Stimulated activated naive CD4-positive, alpha-beta T cell treated with Interleukin-2 at 50 U/mL for 16 hours (primary cell): ENCODE measurements around the gene SCAMP2.
"Not testable (repeated sequence)": the region's sequence is repeated elsewhere in the genome, so short reads cannot be mapped to it uniquely, and the experiment has no call there.

ENCODE experiments used
- DNase-seq: peaks from one replicate; lab custom pipeline; 2025; lab: John Stamatoyannopoulos, UW

The SCAMP2 gene

GRCh38 chr15:74873036-74873755 is at the start of gene SCAMP2:
TSS of gene SCAMP2 (minus strand) at chr15:74873365. CDS start at chr15:74873255, 110 bp downstream.
- DNase-seq: peak; percentile 89

GRCh38 chr15:74920456-74920855 is 47.3 kb upstream of the SCAMP2 start:
- DNase-seq: no peak

- DNase-seq: no peak
These were observed 44.5 kb upstream of the SCAMP2 start for GRCh38 chr15:74917676-74918075.

GRCh38 chr15:74913799-74914198 is 40.6 kb upstream of the SCAMP2 start:
- DNase-seq: not testable (repeated sequence)

GRCh38 chr15:74913041-74913440 is 39.9 kb upstream of the SCAMP2 start:
- no peak for DNase-seq

- no peak for DNase-seq
These were observed 35.5 kb upstream of the SCAMP2 start for GRCh38 chr15:74908635-74909034.

- DNase-seq: no peak
These were observed 34.2 kb upstream of the SCAMP2 start for GRCh38 chr15:74907163-74907870.

- peak; percentile 76 for DNase-seq
These were observed 33.4 kb upstream of the SCAMP2 start, which contains the start of gene FAM219B for GRCh38 chr15:74906450-74907162. TSS of gene FAM219B (minus strand) at chr15:74906851. CDS start at chr15:74906800, 51 bp downstream.

GRCh38 chr15:74906067-74906449 is 32.9 kb upstream of the SCAMP2 start:
- no peak for DNase-seq

GRCh38 chr15:74904190-74904805 is 31.1 kb upstream of the SCAMP2 start:
- DNase-seq: no peak

- no peak for DNase-seq
These were observed 30.5 kb upstream of the SCAMP2 start for GRCh38 chr15:74903676-74904075.

- DNase-seq: no peak
These were observed 29.3 kb upstream of the SCAMP2 start for GRCh38 chr15:74902295-74903075.

GRCh38 chr15:74901612-74902063 is 28.5 kb upstream of the SCAMP2 start:
- peak; percentile 32 for DNase-seq

GRCh38 chr15:74897300-74897701 is 24.1 kb upstream of the SCAMP2 start:
- DNase-seq: no peak

- no peak for DNase-seq
These were observed 23.2 kb upstream of the SCAMP2 start for GRCh38 chr15:74896316-74896715.

- no peak for DNase-seq
These were observed 22.7 kb upstream of the SCAMP2 start for GRCh38 chr15:74895830-74896229.

- not testable (repeated sequence) for DNase-seq
These were observed 21.2 kb upstream of the SCAMP2 start for GRCh38 chr15:74894383-74894782.

GRCh38 chr15:74893627-74894026 is 20.5 kb upstream of the SCAMP2 start:
- no peak for DNase-seq

- DNase-seq: no peak
These were observed 19.8 kb upstream of the SCAMP2 start for GRCh38 chr15:74892931-74893330.

- DNase-seq: no peak
These were observed 19.1 kb upstream of the SCAMP2 start for GRCh38 chr15:74892313-74892712.

- DNase-seq: no peak
These were observed 18.3 kb upstream of the SCAMP2 start for GRCh38 chr15:74891469-74891868.

GRCh38 chr15:74890665-74890960 is 17.4 kb upstream of the SCAMP2 start:
- DNase-seq: no peak
